Psoas muscle (tissue), 8 donors: ENCODE data around the gene CLIC4. TPM values are rescaled to one million over a fixed set of nuclear protein-coding genes. Genes with fewer than 3 reads are reported as not detected.

Experiments used
- ATAC-seq, 4 donors: fragments of 200-7000 bp; cut with Tn5 transposase; one replicate each; pipeline ENCODE4 v1.9.1; 2020; ENCODE audit warnings: moderate library complexity in 3 of 4, mild to moderate bottlenecking in 2 of 4
- DNase-seq, 2 donors: peaks; one replicate each; pipeline ENCODE4 v3.0.0-alpha.2; 2020
- H3K27ac ChIP-seq: fragments of 200-600 bp; one replicate; pipeline ENCODE4 v1.8.0; 2022
- H3K27me3 ChIP-seq, 3 donors: fragments of 200-600 bp in 1 of 3; one replicate each; pipeline versions ENCODE4 v1.6.1 to v1.8.0; 2013 to 2022; ENCODE audit warnings: low read length in 2 of 3, mild to moderate bottlenecking in 2 of 3, moderate library complexity in 1 of 3; ENCODE audit not compliant: insufficient read depth in 3 of 3
- H3K36me3 ChIP-seq, 2 donors: fragments of 200-600 bp in 1 of 2; one replicate each; pipeline versions ENCODE4 v1.6.1 to v1.8.0; 2013 to 2022; ENCODE audit warnings: low read depth in 1 of 2, mild to moderate bottlenecking in 1 of 2, moderate library complexity in 1 of 2; ENCODE audit not compliant: insufficient read depth in 1 of 2
- H3K4me1 ChIP-seq: fragments of 200-600 bp; one replicate; pipeline ENCODE4 v1.8.0; 2022
- H3K4me3 ChIP-seq: fragments of 200-600 bp; one replicate; pipeline ENCODE4 v1.8.0; 2022; ENCODE audit warnings: mild to moderate bottlenecking
- H3K9me3 ChIP-seq: fragments of 200-600 bp; one replicate; pipeline ENCODE4 v1.8.0; 2022
- WGBS, 3 donors: extraction: QIAGEN DNeasy Blood & Tissue Kit; methylation state at CpG; one replicate each; pipeline versions ENCODE4 v1.1.6 to v1.1.7; 2013; 5-methylcytosine and 5-hydroxymethylcytosine counted together
- intact Hi-C, 2 donors: fragments of 100-400 bp; cut with DNase I; formaldehyde crosslinking; loops; one replicate each; pipeline versions ENCODE4 v1.11.0 to v1.14.2; 2022
- polyA plus RNA-seq, 3 donors: library from polyadenylated mRNA; stranded (reverse); fragments of 200-250 nt; gene quantifications; one replicate each; pipeline ENCODE4 v1.2.3, GENCODE V29; 2013
- total RNA-seq, 4 donors: library from RNA; stranded (reverse); fragmentation: NEBNext Ultra II Directional in 2 of 4; extraction: Animal tissue kit (Norgen Biotek cat#: 25700) in 2 of 4; gene quantifications; one replicate each; pipeline versions ENCODE4 v1.2.1 to v1.2.4, GENCODE V29; 2021 to 2023
- TF ChIP-seq, protein P1 (sequence below): fragments of 200-600 bp; IDR thresholded peaks from one replicate; pipeline ENCODE4 v1.8.0; 2022; ENCODE audit warnings: antibody characterized with exemption
- donor health status: healthy with polysubstance abuse.
- donor health status: DM: no; HTN: no; CAD: no; lungs with moderate emphysema.
- donor health status: Bipolar disorder and iron deficiency.
- donor health status: healthy.
- donor health status: DM: yes; HTN: yes; CAD: no.
- donor health status: DM: no; HTN: no; CAD: no.
- donor health status: DM: no; HTN: no; CAD: no.
- donor health status: DM: yes; HTN: yes; CAD: no.

Gene CLIC4
- total and polyA plus RNA-seq, 7 donors = 22.1 to 67.3 (median 44.8) TPM

DNA sequence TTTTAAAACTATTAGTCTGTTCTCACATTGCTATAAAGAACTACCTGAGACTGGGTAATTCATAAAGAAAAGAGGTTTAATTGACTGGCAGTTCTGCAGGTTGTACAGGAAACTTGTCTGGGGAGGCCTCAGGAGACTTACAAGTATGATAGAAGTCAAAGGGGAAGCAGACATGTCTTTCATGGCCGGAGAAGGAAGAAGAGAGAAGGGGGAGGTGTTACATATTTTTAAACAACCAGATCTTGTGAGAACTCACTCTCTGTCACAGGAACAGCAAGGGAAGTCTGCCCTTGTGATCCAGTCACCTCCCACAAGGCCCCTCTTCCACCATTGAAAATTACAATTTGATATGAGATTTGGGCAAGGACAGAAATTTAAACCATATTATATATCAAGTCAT lies 55.9 kb downstream of the CLIC4 start:
- WGBS, 3 donors = 50 to 66% (median 56%) methylated on average over 1 of the region's 1 CpG
- Histone ChIP-seq H3K27me3 (no peaks in the 10 kb centered on the region), H3K4me1 (no peaks in the 10 kb centered on the region), H3K27ac (no peak overlapping the region), H3K36me3 (peaks cover 0 to 7% of the 10 kb centered on the region in 2 donors), H3K9me3 (no peaks in the 10 kb centered on the region), H3K4me3 (no peak overlapping the region)
- no peak for DNase-seq
- intact Hi-C loops = no loop called here
- TF ChIP-seq, protein P1, sequence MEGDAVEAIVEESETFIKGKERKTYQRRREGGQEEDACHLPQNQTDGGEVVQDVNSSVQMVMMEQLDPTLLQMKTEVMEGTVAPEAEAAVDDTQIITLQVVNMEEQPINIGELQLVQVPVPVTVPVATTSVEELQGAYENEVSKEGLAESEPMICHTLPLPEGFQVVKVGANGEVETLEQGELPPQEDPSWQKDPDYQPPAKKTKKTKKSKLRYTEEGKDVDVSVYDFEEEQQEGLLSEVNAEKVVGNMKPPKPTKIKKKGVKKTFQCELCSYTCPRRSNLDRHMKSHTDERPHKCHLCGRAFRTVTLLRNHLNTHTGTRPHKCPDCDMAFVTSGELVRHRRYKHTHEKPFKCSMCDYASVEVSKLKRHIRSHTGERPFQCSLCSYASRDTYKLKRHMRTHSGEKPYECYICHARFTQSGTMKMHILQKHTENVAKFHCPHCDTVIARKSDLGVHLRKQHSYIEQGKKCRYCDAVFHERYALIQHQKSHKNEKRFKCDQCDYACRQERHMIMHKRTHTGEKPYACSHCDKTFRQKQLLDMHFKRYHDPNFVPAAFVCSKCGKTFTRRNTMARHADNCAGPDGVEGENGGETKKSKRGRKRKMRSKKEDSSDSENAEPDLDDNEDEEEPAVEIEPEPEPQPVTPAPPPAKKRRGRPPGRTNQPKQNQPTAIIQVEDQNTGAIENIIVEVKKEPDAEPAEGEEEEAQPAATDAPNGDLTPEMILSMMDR = no peak
- ATAC-seq = no peak

DNA sequence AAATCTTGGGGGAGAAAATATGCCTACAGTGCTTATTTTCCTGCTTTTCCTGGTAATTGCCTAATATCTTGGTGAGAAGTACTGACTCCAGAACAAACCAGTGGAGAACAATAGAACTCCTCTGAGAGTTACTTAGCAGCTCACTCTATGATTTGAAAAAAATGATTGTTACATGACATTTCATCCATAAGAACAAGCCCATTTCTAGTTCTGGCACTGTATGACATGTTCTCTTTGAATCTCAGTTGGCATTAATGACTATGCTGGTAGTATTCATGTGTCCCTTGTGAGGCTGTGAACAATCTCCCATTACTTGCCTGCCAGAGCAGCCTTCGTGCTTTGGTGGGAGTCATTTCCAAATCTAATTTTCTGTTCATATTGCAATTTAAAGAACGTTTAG lies 58.0 kb downstream of the CLIC4 start:
- 18 to 39% (median 25%) methylated on average over 2 of the region's 2 CpGs for WGBS, 3 donors
- DNase-seq (no peak), ATAC-seq (no peak)
- Histone ChIP-seq H3K27me3 (no peaks in the 10 kb centered on the region), H3K4me1 (no peaks in the 10 kb centered on the region), H3K9me3 (no peaks in the 10 kb centered on the region), H3K4me3 (no peak overlapping the region), H3K27ac (no peak overlapping the region), H3K36me3 (no peaks in the 10 kb centered on the region)
- TF ChIP-seq, protein P1 = no peak
- intact Hi-C loops = no loop called here

DNA sequence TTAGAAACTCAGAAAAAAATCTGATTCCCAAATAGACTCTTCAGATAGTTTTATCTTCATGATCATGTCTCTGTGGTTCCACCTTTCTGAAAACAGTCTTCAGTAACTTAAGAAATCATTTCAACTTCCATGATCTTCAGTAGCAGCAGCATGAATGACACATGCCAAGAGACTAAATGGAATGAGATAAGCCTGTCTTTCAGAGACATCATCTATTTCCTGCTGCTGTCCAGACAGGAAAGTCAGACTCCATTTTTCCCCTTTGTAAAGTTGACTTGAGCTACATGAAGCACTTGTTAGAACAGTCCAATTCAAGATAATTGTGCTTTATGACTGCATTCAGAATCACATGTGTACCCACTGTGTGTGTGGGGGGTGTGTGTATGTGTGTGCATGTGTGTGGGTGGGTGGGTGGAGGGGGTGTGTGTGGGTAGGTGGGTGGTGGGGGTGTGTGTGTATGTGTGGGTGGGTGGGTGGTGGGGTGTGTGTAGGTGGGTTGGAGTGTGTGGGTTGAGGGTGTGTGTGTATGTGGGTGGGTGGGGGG lies 58.8 kb downstream of the CLIC4 start:
- intact Hi-C loops = no loop called here
- Histone ChIP-seq H3K4me1 (no peaks in the 10 kb centered on the region), H3K4me3 (no peak overlapping the region), H3K27ac (no peak overlapping the region), H3K27me3 (no peaks in the 10 kb centered on the region), H3K36me3 (no peaks in the 10 kb centered on the region), H3K9me3 (no peaks in the 10 kb centered on the region)
- TF ChIP-seq, protein P1 = no peak
- DNase-seq (no peak), ATAC-seq (no peak)

DNA sequence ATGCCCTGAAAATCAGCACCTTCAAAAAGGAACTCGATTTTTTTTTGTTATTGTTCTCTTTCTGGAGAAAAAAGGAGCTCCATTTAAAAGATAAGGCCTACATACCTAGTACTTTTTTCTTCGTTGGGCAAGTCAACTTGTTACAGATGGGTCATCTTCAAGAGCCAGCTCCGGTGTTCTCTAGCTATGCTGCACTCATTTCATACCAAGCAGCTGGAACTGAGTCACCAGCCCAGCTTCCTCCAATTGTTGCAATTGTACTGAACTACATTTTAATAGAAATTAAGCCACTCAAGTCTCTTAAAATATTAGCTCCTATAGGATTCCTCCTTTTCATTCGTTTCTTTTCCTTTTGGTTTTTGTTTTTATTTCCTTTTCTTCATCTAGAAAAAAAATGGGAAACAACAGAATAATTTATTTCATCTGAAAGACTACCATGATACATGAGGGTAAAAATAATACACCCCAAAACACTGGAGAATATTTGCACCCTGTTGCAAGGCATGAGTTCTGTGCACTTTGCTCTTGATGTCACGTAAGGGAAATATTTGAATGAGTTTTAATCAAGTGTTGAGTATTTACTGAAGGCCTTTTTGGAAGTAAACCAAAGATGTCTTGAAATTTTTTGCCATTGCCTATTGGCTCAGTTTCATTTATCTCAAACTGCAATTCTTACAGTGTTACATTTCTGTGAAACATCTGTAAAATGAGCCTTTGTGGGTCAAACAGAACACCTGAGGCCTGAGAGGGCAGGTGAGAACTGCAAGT lies 60.5 kb downstream of the CLIC4 start:
- intact Hi-C loops = no loop called here
- no peaks in the 10 kb centered on the region for H3K36me3 ChIP-seq
- 63 to 65% (median 63%) methylated on average over 5 of the region's 5 CpGs for WGBS, 3 donors
- H3K27me3 ChIP-seq = no peaks in the 10 kb centered on the region
- DNase-seq = no peak
- no peak overlapping the region for H3K27ac ChIP-seq
- no peak overlapping the region for H3K4me3 ChIP-seq
- TF ChIP-seq, protein P1 = no peak
- ATAC-seq = peak in 2 of 4 donors; percentile 58 to 60
- H3K4me1 ChIP-seq = no peaks in the 10 kb centered on the region
- H3K9me3 ChIP-seq = no peaks in the 10 kb centered on the region
